Measurements from ENCODE around the gene PPP1R2. TPM values are rescaled to one million over a fixed set of nuclear protein-coding genes. Genes with fewer than 3 reads are reported as not detected.

The PPP1R2 gene
- total and polyA plus RNA-seq, 9 of the 15 experiments (the other 6 are each of a cell fraction or from before 2014, with no cell fraction given) = 9.4 to 115 (median 40.3) TPM

DNA sequence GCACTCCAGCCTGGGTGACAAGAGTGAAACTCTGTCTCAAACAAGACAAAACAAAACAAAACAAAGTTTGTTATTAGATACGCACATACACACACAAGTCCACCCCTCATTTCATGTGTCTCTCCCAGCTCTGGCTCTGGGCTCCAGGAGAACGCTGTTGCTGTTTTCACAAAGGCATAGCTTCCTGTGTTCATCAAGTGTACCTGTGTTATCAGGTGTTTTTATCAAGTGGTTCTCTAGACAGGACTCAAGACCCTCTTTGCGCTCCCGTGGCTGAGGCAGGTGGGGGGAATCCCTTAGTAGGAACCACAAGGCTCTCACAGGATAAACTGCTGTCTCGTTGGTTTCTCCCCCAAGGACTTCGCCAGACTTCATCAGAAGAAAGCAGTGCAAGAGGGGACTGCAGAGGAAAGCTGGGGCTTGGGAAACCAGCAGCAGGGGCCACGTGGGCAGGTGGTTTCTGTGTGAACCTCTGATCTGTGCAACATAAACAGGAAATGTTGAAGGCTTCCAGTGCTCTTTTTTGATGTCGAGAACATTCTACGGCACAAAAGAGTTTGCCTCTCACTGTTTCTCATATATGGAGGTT is 6.9 kb upstream of the PPP1R2 start:
- 0 out of 2 replicates have a peak overlapping the region, but pooled peaks have one; percentile 14 for H2AFZ ChIP-seq (ENCODE audit: low read depth, low read length)
- H3K4me2 ChIP-seq (ENCODE audit: insufficient read depth, low read length) = no peak overlapping the region
- ChIA-PET CTCF (ENCODE audit: low intra/inter-chr PET ratio) (no interaction called here), POLR2A (interaction anchor here (0.7 to 1.2 kb wide), 2 partner anchors 8 to 352 kb away, joined by 3 to 4 read pairs; no protein-coding TSS in a partner anchor)
- no peaks in the 10 kb centered on the region for H3K79me2 ChIP-seq (ENCODE audit: control insufficient read depth, insufficient read depth, low read length)
- H3K9me3 ChIP-seq (replicated peaks; ENCODE audit: control insufficient read depth, insufficient read depth, low read depth, low read length) = no peaks in the 10 kb centered on the region
- ATAC-seq (no peak), DNase-seq (ENCODE audit: extremely low read depth in 1 of 4, low spot score in 3 of 4) (no peak), FAIRE-seq (no peak)
- WGBS (ENCODE audit: insufficient coverage, low coverage, missing lambda C conversion rate) = 27% methylated on average over 9 of the region's 9 CpGs
- no peaks in the 10 kb centered on the region for H3K36me3 ChIP-seq (ENCODE audit: control insufficient read depth, insufficient read depth, low read length)
- H3K9ac ChIP-seq (ENCODE audit: insufficient read depth in 1 of 2, low read depth in 2 of 2, low read length in 2 of 2) = no peak overlapping the region; a peak in 1 of 4 replicates
- no peak overlapping the region for H3K4me3 ChIP-seq
- intact Hi-C loops (cut with micrococcal nuclease) (loop anchor here (10.0 kb wide), 1 partner anchor 165 kb away; no protein-coding TSS in a partner anchor), in situ Hi-C loops (cut with MboI) (no loop called here)
- no TSS peak for BruUV-seq (replicated peaks)
- TF ChIP-seq, protein P1, sequence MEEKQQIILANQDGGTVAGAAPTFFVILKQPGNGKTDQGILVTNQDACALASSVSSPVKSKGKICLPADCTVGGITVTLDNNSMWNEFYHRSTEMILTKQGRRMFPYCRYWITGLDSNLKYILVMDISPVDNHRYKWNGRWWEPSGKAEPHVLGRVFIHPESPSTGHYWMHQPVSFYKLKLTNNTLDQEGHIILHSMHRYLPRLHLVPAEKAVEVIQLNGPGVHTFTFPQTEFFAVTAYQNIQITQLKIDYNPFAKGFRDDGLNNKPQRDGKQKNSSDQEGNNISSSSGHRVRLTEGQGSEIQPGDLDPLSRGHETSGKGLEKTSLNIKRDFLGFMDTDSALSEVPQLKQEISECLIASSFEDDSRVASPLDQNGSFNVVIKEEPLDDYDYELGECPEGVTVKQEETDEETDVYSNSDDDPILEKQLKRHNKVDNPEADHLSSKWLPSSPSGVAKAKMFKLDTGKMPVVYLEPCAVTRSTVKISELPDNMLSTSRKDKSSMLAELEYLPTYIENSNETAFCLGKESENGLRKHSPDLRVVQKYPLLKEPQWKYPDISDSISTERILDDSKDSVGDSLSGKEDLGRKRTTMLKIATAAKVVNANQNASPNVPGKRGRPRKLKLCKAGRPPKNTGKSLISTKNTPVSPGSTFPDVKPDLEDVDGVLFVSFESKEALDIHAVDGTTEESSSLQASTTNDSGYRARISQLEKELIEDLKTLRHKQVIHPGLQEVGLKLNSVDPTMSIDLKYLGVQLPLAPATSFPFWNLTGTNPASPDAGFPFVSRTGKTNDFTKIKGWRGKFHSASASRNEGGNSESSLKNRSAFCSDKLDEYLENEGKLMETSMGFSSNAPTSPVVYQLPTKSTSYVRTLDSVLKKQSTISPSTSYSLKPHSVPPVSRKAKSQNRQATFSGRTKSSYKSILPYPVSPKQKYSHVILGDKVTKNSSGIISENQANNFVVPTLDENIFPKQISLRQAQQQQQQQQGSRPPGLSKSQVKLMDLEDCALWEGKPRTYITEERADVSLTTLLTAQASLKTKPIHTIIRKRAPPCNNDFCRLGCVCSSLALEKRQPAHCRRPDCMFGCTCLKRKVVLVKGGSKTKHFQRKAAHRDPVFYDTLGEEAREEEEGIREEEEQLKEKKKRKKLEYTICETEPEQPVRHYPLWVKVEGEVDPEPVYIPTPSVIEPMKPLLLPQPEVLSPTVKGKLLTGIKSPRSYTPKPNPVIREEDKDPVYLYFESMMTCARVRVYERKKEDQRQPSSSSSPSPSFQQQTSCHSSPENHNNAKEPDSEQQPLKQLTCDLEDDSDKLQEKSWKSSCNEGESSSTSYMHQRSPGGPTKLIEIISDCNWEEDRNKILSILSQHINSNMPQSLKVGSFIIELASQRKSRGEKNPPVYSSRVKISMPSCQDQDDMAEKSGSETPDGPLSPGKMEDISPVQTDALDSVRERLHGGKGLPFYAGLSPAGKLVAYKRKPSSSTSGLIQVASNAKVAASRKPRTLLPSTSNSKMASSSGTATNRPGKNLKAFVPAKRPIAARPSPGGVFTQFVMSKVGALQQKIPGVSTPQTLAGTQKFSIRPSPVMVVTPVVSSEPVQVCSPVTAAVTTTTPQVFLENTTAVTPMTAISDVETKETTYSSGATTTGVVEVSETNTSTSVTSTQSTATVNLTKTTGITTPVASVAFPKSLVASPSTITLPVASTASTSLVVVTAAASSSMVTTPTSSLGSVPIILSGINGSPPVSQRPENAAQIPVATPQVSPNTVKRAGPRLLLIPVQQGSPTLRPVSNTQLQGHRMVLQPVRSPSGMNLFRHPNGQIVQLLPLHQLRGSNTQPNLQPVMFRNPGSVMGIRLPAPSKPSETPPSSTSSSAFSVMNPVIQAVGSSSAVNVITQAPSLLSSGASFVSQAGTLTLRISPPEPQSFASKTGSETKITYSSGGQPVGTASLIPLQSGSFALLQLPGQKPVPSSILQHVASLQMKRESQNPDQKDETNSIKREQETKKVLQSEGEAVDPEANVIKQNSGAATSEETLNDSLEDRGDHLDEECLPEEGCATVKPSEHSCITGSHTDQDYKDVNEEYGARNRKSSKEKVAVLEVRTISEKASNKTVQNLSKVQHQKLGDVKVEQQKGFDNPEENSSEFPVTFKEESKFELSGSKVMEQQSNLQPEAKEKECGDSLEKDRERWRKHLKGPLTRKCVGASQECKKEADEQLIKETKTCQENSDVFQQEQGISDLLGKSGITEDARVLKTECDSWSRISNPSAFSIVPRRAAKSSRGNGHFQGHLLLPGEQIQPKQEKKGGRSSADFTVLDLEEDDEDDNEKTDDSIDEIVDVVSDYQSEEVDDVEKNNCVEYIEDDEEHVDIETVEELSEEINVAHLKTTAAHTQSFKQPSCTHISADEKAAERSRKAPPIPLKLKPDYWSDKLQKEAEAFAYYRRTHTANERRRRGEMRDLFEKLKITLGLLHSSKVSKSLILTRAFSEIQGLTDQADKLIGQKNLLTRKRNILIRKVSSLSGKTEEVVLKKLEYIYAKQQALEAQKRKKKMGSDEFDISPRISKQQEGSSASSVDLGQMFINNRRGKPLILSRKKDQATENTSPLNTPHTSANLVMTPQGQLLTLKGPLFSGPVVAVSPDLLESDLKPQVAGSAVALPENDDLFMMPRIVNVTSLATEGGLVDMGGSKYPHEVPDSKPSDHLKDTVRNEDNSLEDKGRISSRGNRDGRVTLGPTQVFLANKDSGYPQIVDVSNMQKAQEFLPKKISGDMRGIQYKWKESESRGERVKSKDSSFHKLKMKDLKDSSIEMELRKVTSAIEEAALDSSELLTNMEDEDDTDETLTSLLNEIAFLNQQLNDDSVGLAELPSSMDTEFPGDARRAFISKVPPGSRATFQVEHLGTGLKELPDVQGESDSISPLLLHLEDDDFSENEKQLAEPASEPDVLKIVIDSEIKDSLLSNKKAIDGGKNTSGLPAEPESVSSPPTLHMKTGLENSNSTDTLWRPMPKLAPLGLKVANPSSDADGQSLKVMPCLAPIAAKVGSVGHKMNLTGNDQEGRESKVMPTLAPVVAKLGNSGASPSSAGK (IDR thresholded peaks at IDR 0.05) = 0 out of 2 replicates have a peak, but pooled peaks have one; percentile 13
- no peak for TF ChIP-seq SMC3 (conservative IDR thresholded peaks at IDR 0.05; ENCODE audit: insufficient read depth, low read depth, low read length)
- H4K20me1 ChIP-seq (replicated peaks; ENCODE audit: control insufficient read depth, insufficient read depth, low read length) = no peaks in the 10 kb centered on the region
- H3K4me1 ChIP-seq (replicated peaks in 1 of 2; ENCODE audit: control insufficient read depth in 2 of 2, insufficient read depth in 2 of 2, low read length in 2 of 2) = peaks cover 3 to 12% of the 10 kb centered on the region in 2 experiments; a peak in 2 of 5 replicates
- H3K27me3 ChIP-seq (ENCODE audit: control insufficient read depth in 2 of 2, insufficient read depth in 2 of 2, low read length in 2 of 2) = peaks cover 2 to 13% of the 10 kb centered on the region in 2 experiments; a peak in 2 of 5 replicates
- H3K9me1 ChIP-seq (ENCODE audit: control insufficient read depth, insufficient read depth, low read length) = no peaks in the 10 kb centered on the region
- no peak overlapping the region for H3K27ac ChIP-seq (ENCODE audit: extremely low read depth, low read depth, low read length)

Data from K562 (cell line).